ENCODE results near the gene UBAP2L. TPM values are rescaled to one million over a fixed set of nuclear protein-coding genes. Genes with fewer than 3 reads are reported as not detected.

Gene UBAP2L
- total RNA-seq, result 87.0 TPM

GRCh38 chr1:154220071-154220969, at the start of gene UBAP2L:
Gene UBAP2L (plus strand): TSS chr1:154220955. CDS start chr1:154225124, 4,169 bp downstream.

GRCh38 chr1:154191990-154192461, 28.7 kb upstream of the UBAP2L start, which contains the start of gene TPM3:
Gene TPM3 (minus strand): TSS chr1:154192100. CDS start chr1:154192018, 82 bp downstream.

GRCh38 chr1:154206196-154206595, 14.6 kb upstream of the UBAP2L start, which contains the start of gene CFAP141:
Gene CFAP141 (minus strand): TSS chr1:154206333. CDS start chr1:154206307, 26 bp downstream.

GRCh38 chr1:154272217-154272998, 51.7 kb downstream of the UBAP2L start, which contains the start of gene HAX1:
Gene HAX1 (plus strand): TSS chr1:154272629. CDS start chr1:154272724, 95 bp downstream.

Small RNAs within 50 kb of the gene (small RNA-seq; reads per million reads assigned to genes)
- 0.28 reads per million, percentile 25 among the genes with 10 or more reads in this experiment for gene MIR190B (ENCODE audit: low replicate concordance)
- not detected for gene RF00273 (ENCODE audit: low replicate concordance)
- not detected for gene RNU6-121P (ENCODE audit: low replicate concordance)
- gene RNU6-239P (ENCODE audit: low replicate concordance), result not detected
- not detected for gene SNORA58B (ENCODE audit: low replicate concordance)

Other genes with a start within 250 kb of the UBAP2L start
- 81.6 TPM for gene JTB, start 243.3 kb upstream of the UBAP2L start, total RNA-seq
- 52.0 TPM for gene RAB13, start 234.6 kb upstream of the UBAP2L start, total RNA-seq
- 4,585 TPM for gene RPS27, start 230.2 kb upstream of the UBAP2L start, total RNA-seq
- 0.06 TPM for gene NUP210L, start 65.9 kb upstream of the UBAP2L start, total RNA-seq
- 116 TPM for gene TPM3, start 28.9 kb upstream of the UBAP2L start, total RNA-seq
- gene CFAP141, start 14.6 kb upstream of the UBAP2L start, total RNA-seq, result not detected
- gene HAX1, start 51.7 kb downstream of the UBAP2L start, total RNA-seq, result 57.7 TPM
- 0.12 TPM for gene AQP10, start 100.1 kb downstream of the UBAP2L start, total RNA-seq
- gene ATP8B2, start 104.6 kb downstream of the UBAP2L start, total RNA-seq, result 57.7 TPM
- 22.2 TPM for gene IL6R, start 184.4 kb downstream of the UBAP2L start, total RNA-seq

All from metanephros (tissue), 2 donors.